CD4-positive, CD25-positive, alpha-beta regulatory T cell (primary cell): ENCODE results near the gene ARHGEF16. TPM values are rescaled to one million over a fixed set of nuclear protein-coding genes. Genes with fewer than 3 reads are reported as not detected.

Source experiments
- ATAC-seq, 2 donors: fragments of 150-1000 bp; cut with Tn5 transposase; one replicate each; pipeline ENCODE4 v1.10.0; 2021; ENCODE audit warnings: low read depth in 2 of 2, moderate number of reproducible peaks in 2 of 2, moderate library complexity in 1 of 2
- DNase-seq, 3 donors: peaks; one replicate each; pipeline versions ENCODE4 v3.0.0 to v3.0.0-alpha.2; 2012 to 2022; ENCODE audit warnings: mixed read lengths in 1 of 3
- H3K27ac ChIP-seq: one replicate; pipeline ENCODE4 v1.7.0; 2013; ENCODE audit warnings: mild to moderate bottlenecking, low read length; ENCODE audit not compliant: insufficient read depth, poor library complexity, severe bottlenecking
- H3K27me3 ChIP-seq: one replicate; pipeline ENCODE4 v1.7.0; 2013; ENCODE audit warnings: low read length; ENCODE audit not compliant: control insufficient read depth, insufficient read depth
- H3K36me3 ChIP-seq: one replicate; pipeline ENCODE4 v1.7.0; 2013; ENCODE audit warnings: mild to moderate bottlenecking, low read length, moderate library complexity; ENCODE audit not compliant: control insufficient read depth, insufficient read depth
- H3K4me1 ChIP-seq: 2 replicates; pipeline ENCODE4 v1.7.0; 2013; ENCODE audit warnings: mild to moderate bottlenecking, low read length; ENCODE audit not compliant: insufficient read depth, control insufficient read depth, poor library complexity, severe bottlenecking
- H3K4me3 ChIP-seq: one replicate; pipeline ENCODE4 v1.7.0; 2013; ENCODE audit warnings: low read depth, mild to moderate bottlenecking, low read length, moderate library complexity
- H3K9me3 ChIP-seq, 2 experiments: 1 replicate in 1 of 2; 2 replicates in 1 of 2; pipeline ENCODE4 v1.7.0; 2013; ENCODE audit warnings: low read length in 2 of 2, mild to moderate bottlenecking in 1 of 2, moderate library complexity in 1 of 2; ENCODE audit not compliant: control insufficient read depth in 2 of 2
- H3K27ac Mint-ChIP-seq, 3 donors: one replicate each; pipeline ENCODE4 v1.8.0; 2020 to 2022; ENCODE audit warnings: mild to moderate bottlenecking in 3 of 3, mixed read lengths in 3 of 3, moderate library complexity in 2 of 3
- H3K27me3 Mint-ChIP-seq: one replicate; pipeline ENCODE4 v1.8.0; 2022; ENCODE audit warnings: mild to moderate bottlenecking, mixed read lengths
- H3K36me3 Mint-ChIP-seq: one replicate; pipeline ENCODE4 v1.8.0; 2020; ENCODE audit warnings: mixed read lengths
- H3K4me1 Mint-ChIP-seq, 4 donors: one replicate each; pipeline ENCODE4 v1.8.0; 2020 to 2022; ENCODE audit warnings: mixed read lengths in 4 of 4, mild to moderate bottlenecking in 1 of 4
- H3K4me3 Mint-ChIP-seq, 4 donors: one replicate each; pipeline ENCODE4 v1.8.0; 2020 to 2022; ENCODE audit warnings: mild to moderate bottlenecking in 4 of 4, mixed read lengths in 4 of 4, moderate library complexity in 3 of 4
- H3K9me3 Mint-ChIP-seq, 7 donors: one replicate each; pipeline ENCODE4 v1.8.0; 2020 to 2022; ENCODE audit warnings: mixed read lengths in 7 of 7, mild to moderate bottlenecking in 3 of 7, moderate library complexity in 2 of 7
- polyA plus RNA-seq, 4 donors: library from polyadenylated mRNA; unstranded; fragments of 300-500 nt; fragmentation: Illumina TruSeq; gene quantifications; one replicate each; pipeline ENCODE4 v1.2.3, GENCODE V29; 2021
- total RNA-seq: library from RNA; stranded (reverse); gene quantifications from one replicate; pipeline ENCODE4 v1.2.3, GENCODE V29; 2022

The ARHGEF16 gene
- total and polyA plus RNA-seq, 5 donors from 2014 or later = not detected

- no peaks in the 10 kb centered on the region for H3K27me3 Mint-ChIP-seq
- Histone ChIP-seq H3K4me3 (no peak overlapping the region), H3K36me3 (no peaks in the 10 kb centered on the region), H3K9me3 (peaks cover under 1 to 2% of the 10 kb centered on the region in 2 experiments), H3K27ac (no peak overlapping the region), H3K4me1 (no peaks in the 10 kb centered on the region), H3K27me3 (no peaks in the 10 kb centered on the region)
- no peaks in the 10 kb centered on the region for H3K36me3 Mint-ChIP-seq
- H3K9me3 Mint-ChIP-seq = peaks cover 0 to 4% (median 2%) of the 10 kb centered on the region in 7 donors
- H3K27ac Mint-ChIP-seq = no peak overlapping the region
- H3K4me1 Mint-ChIP-seq = no peaks in the 10 kb centered on the region
- no peak for DNase-seq
- ATAC-seq = peak; percentile 11 to 28
- no peak overlapping the region for H3K4me3 Mint-ChIP-seq
Measured at GRCh38 chr1:3482378-3482849, 27.9 kb downstream of the ARHGEF16 start.

- H3K27ac ChIP-seq = no peak overlapping the region
- Mint-ChIP-seq H3K27me3 (no peaks in the 10 kb centered on the region), H3K4me1 (no peaks in the 10 kb centered on the region), H3K9me3 (peaks cover 0 to 12% (median 5%) of the 10 kb centered on the region in 7 donors), H3K27ac (no peak overlapping the region), H3K36me3 (peaks cover 5% of the 10 kb centered on the region), H3K4me3 (no peak overlapping the region)
- ATAC-seq = no peak
- no peaks in the 10 kb centered on the region for H3K4me1 ChIP-seq
- H3K9me3 ChIP-seq = peaks cover 6 to 11% of the 10 kb centered on the region in 2 experiments
- no peak overlapping the region for H3K4me3 ChIP-seq
- H3K36me3 ChIP-seq = no peaks in the 10 kb centered on the region
- no peaks in the 10 kb centered on the region for H3K27me3 ChIP-seq
- DNase-seq = no peak
Measured at GRCh38 chr1:3483380-3483779, 28.9 kb downstream of the ARHGEF16 start.

GRCh38 chr1:3483801-3484444 is 29.5 kb downstream of the ARHGEF16 start:
- Histone ChIP-seq H3K4me3 (no peak overlapping the region), H3K36me3 (no peaks in the 10 kb centered on the region), H3K4me1 (no peaks in the 10 kb centered on the region), H3K9me3 (peaks cover 11 to 17% of the 10 kb centered on the region in 2 experiments), H3K27me3 (no peaks in the 10 kb centered on the region), H3K27ac (no peak overlapping the region)
- DNase-seq = peak in 1 of 3 donors; percentile 15
- ATAC-seq = peak; percentile 23 to 26
- Mint-ChIP-seq H3K27ac (no peak overlapping the region), H3K4me3 (peak overlapping the region in 1 of 4 donors; percentile 54), H3K4me1 (peaks cover 0 to 4% (median 0%) of the 10 kb centered on the region in 4 donors), H3K9me3 (peaks cover 0 to 17% (median 9%) of the 10 kb centered on the region in 7 donors), H3K36me3 (peaks cover 10% of the 10 kb centered on the region), H3K27me3 (no peaks in the 10 kb centered on the region)

- Mint-ChIP-seq H3K27me3 (no peaks in the 10 kb centered on the region), H3K27ac (no peak overlapping the region), H3K36me3 (peaks cover 13% of the 10 kb centered on the region), H3K4me1 (peaks cover 0 to 4% (median 0%) of the 10 kb centered on the region in 4 donors), H3K4me3 (no peak overlapping the region), H3K9me3 (peaks cover 0 to 17% (median 11%) of the 10 kb centered on the region in 7 donors)
- Histone ChIP-seq H3K36me3 (peaks cover 3% of the 10 kb centered on the region), H3K27me3 (no peaks in the 10 kb centered on the region), H3K4me1 (no peaks in the 10 kb centered on the region), H3K9me3 (peaks cover 12 to 19% of the 10 kb centered on the region in 2 experiments), H3K4me3 (no peak overlapping the region), H3K27ac (no peak overlapping the region)
- no peak for ATAC-seq
- DNase-seq = no peak
Measured at GRCh38 chr1:3485016-3485415, 30.6 kb downstream of the ARHGEF16 start.

GRCh38 chr1:3488432-3488831 is 34.0 kb downstream of the ARHGEF16 start:
- H3K9me3 ChIP-seq = peaks cover 12 to 19% of the 10 kb centered on the region in 2 experiments
- ATAC-seq = no peak
- H3K4me1 ChIP-seq = peaks cover 6% of the 10 kb centered on the region
- H3K27ac ChIP-seq = no peak overlapping the region
- Mint-ChIP-seq H3K36me3 (peaks cover 13% of the 10 kb centered on the region), H3K4me3 (no peak overlapping the region), H3K9me3 (peaks cover 0 to 17% (median 11%) of the 10 kb centered on the region in 7 donors), H3K4me1 (peaks cover 0 to 9% (median 3%) of the 10 kb centered on the region in 4 donors), H3K27ac (no peak overlapping the region), H3K27me3 (no peaks in the 10 kb centered on the region)
- H3K36me3 ChIP-seq = peaks cover 5% of the 10 kb centered on the region
- no peak overlapping the region for H3K4me3 ChIP-seq
- H3K27me3 ChIP-seq = no peaks in the 10 kb centered on the region
- DNase-seq = no peak

- Histone ChIP-seq H3K4me1 (peaks cover 6% of the 10 kb centered on the region), H3K27me3 (no peaks in the 10 kb centered on the region), H3K27ac (no peak overlapping the region), H3K36me3 (peaks cover 5% of the 10 kb centered on the region), H3K4me3 (no peak overlapping the region), H3K9me3 (peaks cover 12 to 19% of the 10 kb centered on the region in 2 experiments)
- no peak overlapping the region for H3K27ac Mint-ChIP-seq
- peaks cover 13% of the 10 kb centered on the region for H3K36me3 Mint-ChIP-seq
- no peaks in the 10 kb centered on the region for H3K27me3 Mint-ChIP-seq
- ATAC-seq (no peak), DNase-seq (no peak)
- H3K9me3 Mint-ChIP-seq = peaks cover 0 to 17% (median 9%) of the 10 kb centered on the region in 7 donors
- H3K4me3 Mint-ChIP-seq = no peak overlapping the region
- peaks cover 0 to 9% (median 3%) of the 10 kb centered on the region in 4 donors for H3K4me1 Mint-ChIP-seq
Measured at GRCh38 chr1:3490046-3490745, 35.7 kb downstream of the ARHGEF16 start.

GRCh38 chr1:3491291-3492246 is 37.1 kb downstream of the ARHGEF16 start:
- H3K27ac Mint-ChIP-seq = peak overlapping the region in 1 of 3 donors; percentile 20
- peaks cover 13% of the 10 kb centered on the region for H3K36me3 Mint-ChIP-seq
- no peaks in the 10 kb centered on the region for H3K27me3 Mint-ChIP-seq
- Histone ChIP-seq H3K4me1 (peaks cover 6% of the 10 kb centered on the region), H3K27ac (no peak overlapping the region), H3K9me3 (peaks cover 12 to 19% of the 10 kb centered on the region in 2 experiments), H3K36me3 (peaks cover 5% of the 10 kb centered on the region), H3K4me3 (no peak overlapping the region), H3K27me3 (no peaks in the 10 kb centered on the region)
- ATAC-seq (peak; percentile 86 to 87), DNase-seq (peak; percentile 67 to 78 (median 75))
- H3K4me1 Mint-ChIP-seq = peaks cover 0 to 9% (median 3%) of the 10 kb centered on the region in 4 donors
- H3K4me3 Mint-ChIP-seq = peak overlapping the region in 2 of 4 donors; percentile 33 to 52
- peaks cover 0 to 17% (median 9%) of the 10 kb centered on the region in 7 donors for H3K9me3 Mint-ChIP-seq
